ENCODE results near the gene MYT1.
"Not testable (repeated sequence)": the region's sequence is repeated elsewhere in the genome, so short reads cannot be mapped to it uniquely, and the experiment has no call there.

The MYT1 gene

DNA sequence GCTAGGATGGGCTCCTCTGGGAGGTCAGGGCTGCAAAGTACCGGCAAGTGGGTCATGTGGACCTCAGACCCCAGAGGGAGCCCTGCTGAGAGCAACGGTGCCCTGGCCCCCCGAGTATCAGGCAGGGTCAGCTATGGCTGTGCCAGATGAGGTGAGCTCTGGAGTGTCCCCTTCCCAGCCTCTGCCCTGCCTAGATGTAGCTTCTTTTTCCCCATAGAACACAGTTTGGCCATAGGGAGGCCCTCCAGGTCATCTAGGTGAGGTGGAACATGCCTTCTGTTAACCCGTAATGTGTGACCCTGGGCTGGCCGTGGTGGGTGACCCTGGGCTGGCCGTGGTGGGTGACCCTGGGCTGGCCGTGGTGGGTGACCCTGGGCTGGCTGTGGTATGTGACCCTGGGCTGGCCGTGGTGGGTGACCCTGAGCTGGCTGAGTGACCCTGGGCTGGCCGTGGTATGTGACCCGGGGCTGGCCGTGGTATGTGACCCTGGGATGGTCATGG is 70.1 kb downstream of the MYT1 start:
- DNase-seq (ENCODE audit: low spot score), result no peak

DNA sequence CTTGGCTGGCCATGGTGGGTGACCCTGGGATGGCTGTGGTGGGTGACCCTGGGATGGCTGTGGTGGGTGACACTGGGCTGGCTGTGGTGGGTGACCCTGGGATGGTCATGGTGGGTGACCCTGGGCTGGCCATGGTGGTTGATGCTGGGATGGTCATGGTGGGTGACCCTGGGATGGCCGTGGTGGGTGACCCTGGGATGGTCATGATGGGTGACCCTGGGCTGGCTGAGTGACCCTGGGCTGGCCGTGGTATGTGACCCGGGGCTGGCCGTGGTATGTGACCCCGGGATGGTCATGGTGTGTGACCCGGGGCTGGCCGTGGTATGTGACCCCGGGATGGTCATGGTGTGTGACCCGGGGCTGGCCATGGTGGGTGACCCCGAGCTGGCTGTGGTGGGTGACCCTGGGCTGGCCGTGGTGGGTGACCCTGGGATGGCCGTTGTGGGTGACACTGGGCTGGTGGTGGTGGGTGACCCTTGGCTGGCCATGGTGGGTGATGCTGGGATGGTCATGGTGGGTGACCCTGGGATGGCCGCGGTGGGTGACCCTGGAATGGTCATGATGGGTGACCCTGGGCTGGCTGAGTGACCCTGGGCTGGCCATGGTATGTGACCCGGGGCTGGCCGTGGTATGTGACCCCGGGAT is 70.8 kb downstream of the MYT1 start:
- not testable (repeated sequence) for DNase-seq (ENCODE audit: low spot score)

DNA sequence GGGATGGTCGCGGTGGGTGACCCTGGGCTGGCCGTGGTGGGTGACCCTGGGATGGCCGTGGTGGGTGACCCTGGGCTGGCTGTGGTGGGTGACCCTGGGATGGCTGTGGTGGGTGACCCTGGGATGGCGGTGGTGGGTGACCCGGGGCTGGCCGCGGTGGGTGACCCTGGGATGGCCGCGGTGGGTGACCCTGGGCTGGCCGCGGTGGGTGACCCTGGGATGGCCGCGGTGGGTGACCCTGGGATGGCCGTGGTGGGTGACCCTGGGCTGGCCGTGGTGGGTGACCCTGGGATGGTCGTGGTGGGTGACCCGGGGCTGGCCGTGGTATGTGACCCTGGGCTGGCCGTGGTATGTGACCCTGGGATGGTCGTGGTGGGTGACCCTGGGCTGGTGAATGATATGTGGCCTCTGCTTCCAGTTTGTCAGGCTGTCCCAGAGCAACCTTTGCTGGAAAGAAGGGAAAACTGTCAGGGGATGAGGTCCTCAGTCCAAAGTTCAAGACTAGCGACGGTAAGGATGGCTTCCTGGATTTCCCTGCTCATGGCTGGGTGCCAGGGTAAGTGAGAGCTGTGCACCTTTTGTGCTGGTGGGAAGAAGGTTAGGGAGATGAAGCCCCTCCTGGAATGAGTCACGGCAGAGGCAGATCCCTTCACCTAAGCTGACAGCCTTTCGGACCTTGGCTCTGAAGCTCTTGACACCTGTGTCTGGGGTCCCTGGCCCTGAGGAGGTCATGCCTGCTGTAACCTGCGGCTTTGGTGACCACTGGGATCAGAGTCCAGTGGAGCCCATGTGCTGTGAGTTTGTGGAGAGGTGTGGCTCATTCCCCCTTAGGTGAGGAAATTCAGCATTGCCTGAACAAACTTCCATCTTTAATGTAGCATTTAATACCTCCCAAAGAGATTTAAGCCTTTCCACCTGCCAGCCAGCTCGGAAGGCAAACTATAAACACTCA is 72.2 kb downstream of the MYT1 start:
- DNase-seq (ENCODE audit: low spot score), result no peak

DNA sequence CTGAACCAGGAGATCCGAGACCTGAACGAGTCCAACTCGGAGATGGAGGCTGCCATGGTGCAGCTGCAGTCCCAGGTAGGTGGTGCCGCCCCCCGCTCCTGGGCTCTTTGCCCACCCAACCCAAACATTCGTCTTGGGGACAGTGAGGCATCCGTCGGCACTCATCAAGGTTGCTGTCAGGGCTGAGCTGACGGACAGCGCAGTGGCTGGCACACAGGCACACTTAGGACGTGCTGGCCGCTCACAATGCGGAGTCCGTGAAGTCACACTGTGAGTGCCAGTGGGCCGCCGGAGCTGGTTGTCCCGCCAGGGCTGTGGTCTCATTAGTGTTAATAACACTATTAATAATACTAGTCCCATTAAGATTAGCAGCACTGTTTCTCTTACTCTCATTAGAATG is 73.1 kb downstream of the MYT1 start:
- no peak for DNase-seq (ENCODE audit: low spot score)

DNA sequence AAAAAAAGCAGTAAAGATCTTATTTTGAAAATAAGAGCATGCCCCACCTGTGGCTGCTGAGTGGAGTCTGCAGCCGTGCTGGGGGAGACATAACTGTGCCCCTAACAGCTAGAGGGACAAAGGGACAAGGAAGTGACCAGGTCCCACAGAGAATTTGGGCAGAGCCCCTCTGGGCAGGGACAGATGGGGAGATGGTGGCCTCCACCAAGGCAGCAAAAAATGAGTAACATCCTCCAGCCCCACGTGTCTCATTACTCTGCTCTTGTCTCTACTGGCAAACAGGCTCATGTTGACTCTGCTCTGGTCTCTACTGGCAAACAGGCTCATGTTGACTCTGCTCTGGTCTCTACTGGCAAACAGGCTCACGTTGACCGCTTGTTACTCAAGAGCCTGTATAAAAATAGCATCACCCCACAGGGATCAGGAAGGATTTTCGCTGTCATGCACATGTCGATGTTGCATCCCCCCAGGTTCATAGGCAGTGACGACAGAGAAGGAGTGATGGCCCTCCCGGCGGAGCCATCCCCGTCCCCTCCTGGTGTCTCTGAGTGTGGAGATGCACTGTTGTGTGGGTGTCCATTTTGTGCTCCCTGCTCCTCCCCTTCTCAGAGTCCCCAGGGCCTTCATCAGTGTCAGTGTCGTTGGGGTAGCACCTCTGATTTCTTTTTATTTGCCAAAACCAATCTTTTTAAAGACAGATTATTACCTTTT is 74.0 kb downstream of the MYT1 start:
- no peak for DNase-seq (ENCODE audit: low spot score)

DNA sequence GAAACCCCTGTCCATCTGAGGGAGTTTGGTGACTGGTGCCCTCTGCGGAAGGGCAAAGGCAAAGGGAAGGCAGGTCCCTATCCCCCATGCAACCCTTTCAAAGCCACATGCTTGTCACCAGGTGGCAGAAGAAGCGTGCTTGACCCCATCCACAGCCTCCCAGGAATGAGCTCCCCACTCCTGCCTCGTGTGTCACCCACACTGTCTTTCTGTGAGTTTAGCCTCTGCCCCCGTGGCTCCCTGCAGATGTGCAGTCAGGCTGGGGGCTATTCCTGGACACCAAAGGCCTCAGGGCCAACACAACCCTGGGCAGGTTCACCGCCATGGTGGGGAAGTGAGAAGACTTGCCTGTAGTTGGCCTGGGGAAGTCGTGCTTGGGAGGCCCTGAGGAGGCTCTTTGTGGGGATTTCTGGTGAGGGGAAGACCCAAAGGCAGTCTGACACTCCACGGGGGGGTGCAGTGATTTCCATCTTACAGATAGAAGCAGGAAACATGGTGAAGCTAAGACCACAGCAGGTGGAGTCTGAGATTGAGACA is 74.7 kb downstream of the MYT1 start:
- DNase-seq (ENCODE audit: low spot score), result no peak

DNA sequence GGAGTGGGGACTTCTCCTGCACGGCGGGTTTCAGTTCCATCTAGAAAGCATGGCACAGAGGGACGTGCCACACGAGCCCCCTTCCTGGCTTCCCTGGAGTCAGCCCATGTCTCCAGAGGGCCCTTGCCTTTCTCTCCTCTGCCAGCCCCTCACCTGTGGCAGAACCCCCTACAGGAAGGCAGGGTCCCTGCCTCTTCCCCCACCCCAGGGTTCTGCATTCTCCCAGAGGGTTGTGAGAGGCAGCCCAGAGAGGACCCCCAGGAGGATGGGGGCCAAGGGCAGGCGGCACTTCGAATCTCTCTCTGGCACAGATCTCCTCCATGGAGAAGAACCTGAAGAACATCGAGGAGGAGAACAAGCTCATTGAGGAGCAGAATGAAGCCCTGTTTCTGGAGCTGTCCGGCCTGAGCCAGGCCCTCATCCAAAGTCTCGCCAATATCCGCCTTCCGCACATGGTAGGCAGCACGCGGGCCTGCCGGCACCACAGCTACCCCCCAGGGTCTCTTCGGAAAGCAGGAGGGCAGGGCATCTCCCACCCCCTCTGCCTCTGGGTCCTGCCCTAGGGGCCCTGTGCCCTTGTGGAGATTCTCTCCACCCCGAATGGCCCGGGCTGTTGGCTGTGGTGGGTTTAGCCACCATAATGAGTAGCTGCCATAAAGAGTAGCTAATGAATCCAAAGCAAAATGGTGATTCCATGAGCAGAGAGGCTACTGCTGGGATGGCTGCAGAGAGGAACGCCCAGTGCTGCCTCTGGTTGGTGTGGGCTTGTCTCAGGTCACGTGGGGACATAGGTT is 75.4 kb downstream of the MYT1 start:
- no peak for DNase-seq (ENCODE audit: low spot score)

DNA sequence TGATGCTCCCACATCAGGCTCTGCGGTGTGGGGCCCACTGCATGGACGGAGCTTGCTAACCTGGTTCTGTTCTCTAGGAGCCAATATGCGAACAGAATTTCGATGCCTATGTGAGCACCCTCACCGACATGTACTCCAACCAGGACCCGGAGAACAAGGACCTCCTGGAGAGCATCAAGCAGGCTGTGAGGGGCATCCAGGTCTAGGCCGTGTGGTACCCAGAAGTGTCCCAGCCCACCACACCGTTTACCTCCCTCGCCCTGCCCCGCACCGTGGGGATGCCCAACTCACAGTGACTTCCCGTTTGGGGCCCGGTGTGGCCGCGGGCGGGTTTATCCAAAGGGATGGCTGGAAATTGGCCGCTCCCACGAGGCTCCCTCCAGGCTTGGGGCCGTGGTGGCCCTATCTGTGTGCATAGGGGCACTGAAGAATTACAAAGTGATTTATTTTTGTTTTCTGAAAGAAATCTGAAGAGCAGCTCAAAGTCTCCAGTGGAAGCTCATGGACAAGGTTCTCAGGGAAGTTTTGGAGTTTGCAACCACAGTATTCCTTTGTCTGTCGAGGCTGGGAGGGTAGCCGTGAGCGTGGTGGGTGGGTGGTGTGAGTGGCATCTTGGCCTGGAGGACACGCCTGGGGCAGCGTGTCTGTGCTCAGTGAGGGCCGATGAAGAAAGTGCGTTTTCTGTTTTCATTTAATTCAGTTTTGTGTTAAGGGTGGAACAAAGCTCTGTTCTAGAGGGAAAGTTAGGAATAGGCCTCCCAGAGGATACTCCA is 76.2 kb downstream of the MYT1 start:
- DNase-seq (ENCODE audit: low spot score), result no peak

DNA sequence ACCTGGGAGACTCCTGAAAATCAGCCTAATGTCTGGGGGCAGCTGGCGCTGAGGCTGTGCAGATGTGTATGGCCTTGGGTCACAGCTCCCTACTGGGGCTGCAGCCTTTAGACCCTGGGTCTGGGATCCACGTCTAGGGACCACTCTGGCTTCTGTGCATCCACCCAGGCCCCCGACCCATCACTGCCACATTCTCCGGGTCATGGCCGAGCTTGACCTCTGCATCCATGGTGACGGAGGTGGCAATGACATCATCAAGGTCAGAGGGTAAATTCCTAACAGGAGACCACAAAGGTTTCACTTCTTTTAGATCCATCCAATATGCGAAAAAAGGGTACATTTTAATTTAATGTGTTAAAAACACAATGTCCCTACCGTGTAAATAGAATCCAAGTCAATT is 76.8 kb downstream of the MYT1 start:
- no peak for DNase-seq (ENCODE audit: low spot score)

DNA sequence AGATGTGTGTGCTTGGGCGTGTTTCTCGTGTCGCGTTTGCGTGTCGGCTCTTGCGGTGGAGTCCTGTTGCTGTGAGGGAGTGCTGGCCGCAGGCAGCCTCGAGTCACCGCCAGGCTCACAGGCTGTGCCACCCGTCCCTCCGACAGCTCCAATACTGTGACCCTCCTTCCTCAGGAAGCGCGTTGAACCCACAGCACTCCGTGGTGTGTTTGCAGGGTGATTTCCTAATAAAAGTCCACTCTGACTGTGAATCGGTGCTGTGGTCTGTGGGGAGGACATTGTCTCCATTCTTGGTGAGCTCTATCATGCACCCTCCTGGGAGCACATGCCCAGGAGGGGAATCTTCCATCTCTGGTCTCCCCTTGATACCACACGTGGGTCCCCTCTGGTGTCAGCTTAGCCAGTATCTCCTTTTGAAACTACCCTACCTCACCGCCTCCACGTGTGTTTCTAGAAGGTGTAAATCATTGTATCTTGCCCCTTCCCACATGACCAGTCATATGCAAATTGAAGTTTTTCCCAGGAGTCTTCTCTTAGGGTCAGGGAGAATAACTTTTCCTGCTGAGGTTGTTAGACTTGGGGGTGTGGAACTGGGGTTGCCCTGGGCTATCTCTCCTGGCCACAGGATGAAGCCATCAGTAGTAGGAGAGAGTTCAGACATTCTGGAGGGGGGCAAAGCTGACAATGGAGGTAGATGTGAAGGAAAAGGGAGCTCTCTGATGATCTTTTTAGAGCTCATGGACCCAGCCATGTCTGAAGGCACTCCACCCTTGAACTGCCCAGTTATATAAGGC is 77.9 kb downstream of the MYT1 start:
- no peak for DNase-seq (ENCODE audit: low spot score)

DNA sequence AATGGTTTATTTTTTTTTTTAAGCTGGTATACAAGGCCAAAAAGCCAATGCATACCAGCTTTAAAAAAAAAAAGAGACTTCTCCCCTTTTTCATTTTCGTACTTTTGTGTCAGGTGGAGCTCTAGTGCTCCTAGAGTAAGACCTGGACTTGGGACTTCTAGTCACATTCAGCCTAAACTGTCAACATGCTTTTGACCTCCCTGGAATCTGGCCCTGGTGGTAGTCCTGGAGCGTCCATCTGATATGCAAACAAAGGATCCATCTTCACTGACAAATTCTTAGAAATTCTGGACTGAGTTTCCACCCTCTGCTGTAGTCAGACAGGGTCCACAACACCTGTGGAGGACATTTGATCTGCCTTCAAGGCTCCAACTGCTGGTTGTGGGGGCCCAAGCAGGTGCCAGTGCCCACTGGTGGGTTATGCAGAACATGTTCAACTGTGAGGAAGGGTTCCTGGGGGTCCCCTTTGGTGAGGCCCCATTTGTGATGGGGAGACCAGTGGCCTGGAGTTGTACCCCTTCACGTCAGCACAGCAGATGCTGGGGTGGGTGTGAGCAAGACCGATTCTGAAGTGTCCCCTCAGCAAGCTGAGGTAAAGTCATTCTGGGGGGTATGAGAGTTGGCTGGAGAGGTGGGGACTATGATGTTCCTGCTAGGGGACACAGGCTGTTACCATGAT is 78.7 kb downstream of the MYT1 start:
- no peak for DNase-seq (ENCODE audit: low spot score)

DNA sequence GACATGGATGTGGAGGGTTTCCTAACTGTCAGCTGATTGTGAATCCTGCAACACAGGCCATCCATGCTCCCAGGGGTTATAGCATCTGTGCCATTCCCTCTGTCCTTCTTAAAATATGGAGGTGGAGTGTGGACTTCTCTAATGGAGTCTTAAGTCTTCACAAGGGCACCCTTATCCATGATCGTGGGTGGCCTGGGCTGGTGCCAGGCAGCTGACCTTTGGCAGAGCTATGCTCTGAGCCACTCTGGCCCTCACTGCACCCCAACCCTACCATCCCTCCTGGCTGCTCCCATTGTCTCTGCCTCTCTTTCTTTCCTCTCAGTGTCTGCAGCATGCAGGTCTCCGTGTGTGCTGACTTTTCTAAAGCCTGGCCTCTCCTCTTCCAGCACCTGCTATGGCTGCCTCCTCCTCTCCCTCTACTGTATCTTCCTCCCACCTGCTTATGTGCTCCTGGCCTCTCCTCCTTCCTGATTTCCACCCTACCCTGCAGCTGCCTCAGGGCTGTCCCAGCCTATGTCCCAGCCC is 80.1 kb downstream of the MYT1 start:
- no peak for DNase-seq (ENCODE audit: low spot score)

DNA sequence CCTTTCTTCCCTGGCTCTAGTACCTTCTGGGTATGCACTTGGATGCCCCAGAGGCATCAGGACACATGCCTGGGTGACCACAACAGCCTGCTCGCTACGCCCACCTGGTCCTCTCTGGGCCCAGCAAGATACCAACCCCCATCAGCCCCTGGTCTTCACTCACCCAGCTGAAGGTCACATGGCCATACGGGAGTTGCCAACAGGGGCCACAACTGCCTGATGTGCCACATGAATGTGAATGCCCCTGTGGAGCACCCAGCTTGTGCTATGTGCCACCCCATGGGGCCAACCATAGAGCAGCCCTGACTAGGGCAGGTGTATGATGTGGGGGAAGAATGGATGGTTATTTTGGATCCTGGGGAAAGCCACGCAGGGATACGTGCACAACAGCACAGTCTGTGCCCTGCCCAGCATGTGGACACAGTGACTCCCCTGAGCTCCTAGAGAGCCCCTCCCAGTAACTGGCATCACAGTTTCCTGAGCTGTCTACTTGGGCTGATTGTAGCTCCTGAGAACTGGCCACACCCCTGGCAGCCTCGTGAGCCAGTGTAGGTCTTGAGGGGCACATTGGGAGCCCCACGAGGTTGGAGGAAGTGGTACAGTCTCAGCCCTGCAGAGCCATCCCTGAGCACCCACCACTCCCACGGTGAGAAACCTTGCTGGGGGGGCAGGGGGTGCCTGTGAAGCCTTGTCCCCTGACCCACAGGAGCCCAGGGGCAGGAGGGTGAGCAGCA is 80.8 kb downstream of the MYT1 start:
- no peak for DNase-seq (ENCODE audit: low spot score)

DNA sequence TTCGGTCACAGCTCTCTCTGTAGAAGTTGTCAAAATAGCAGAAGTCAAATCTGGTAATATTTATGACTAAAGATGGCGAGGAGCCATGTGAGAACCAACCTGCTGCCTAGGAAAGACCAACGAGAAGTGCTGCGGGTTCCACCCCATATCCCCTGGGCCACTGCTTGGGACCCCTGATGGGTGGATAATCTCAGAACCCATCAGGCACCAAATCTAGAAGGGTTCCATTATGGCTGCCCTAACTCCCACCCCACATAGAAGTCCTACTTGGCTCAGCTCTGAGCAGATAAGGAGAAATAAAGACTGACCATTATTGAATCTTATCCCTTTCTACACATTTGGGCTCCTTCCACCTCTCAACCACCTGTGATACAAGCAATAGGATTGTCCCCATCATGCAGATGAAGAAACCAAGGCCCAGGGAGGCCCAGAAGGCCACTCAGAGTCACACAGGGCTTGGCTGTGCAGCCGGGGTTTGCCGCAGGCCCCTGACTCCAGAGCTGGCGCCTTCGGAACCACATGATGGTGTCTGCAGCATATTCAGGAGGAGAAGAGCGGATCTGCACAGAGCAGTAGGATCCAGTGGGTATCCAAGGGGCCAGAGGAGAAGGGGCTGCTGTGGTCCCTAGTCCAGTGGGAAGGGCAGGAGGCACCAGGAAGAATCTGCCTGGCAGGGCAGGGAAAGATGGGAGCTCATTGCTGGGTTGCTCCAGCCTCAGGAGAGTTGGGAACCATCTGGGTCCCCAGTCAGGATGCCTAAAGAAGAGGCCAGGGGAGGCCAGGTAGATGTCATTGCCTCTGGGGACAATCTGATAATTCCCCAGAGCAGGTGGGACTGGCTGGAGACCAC is 81.7 kb downstream of the MYT1 start:
- DNase-seq (ENCODE audit: low spot score), result no peak

DNA sequence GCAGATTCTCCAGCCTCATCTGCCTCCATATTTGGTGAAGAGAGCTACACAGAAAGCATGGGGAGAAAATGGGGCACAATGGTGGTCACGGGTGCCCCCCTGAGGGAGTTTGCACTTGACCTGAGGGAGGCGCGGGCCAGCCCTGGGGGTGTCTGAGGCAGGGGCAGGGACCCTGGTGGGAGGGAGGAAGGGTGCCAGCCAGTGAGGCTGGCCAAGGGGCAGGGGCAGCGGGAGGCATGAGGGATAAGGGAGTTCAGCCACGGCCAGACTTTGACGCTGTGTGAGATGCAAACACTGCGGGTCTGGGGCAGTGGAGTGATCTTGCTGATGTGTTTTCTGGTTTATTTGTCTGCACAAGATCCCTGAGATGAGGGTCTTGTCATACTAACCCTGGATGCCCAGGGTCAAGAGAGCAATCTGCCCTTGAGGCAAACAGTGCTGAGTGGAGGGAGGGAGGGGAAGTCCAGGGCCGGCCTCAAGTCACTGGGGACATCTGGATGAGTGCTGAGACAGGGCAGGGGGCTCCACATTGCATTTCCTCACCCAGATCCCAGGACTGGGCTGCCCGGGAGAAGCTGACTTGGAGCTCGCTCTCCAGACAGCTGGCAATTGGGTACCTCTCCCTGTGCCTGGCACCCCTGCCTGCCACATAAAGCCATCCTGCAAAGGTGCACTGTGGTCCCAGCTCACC is 82.5 kb downstream of the MYT1 start:
- no peak for DNase-seq (ENCODE audit: low spot score)

DNA sequence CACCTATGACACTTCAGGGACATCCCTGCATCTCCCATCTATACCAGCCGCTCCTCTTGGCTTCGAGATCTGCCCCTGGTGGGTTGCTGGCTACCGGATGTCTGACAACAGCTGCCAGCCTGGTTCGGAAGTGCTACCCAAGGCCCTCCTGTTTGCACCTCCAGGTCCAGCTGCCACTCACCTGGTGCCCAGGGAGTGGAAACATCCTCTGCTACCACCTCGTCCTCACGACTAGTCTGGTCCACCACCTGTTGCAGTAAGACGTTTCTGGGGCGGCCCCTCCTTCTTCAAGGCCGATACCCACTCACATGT is 83.0 kb downstream of the MYT1 start:
- DNase-seq (ENCODE audit: low spot score), result no peak

Data from GM03348 (cell line).